AG20443 (cell line): ENCODE data around the gene TENT4A.
A peak's percentile ranks its signal among the peaks of the same experiment; 100 is the strongest.
"Not testable (repeated sequence)": the region's sequence is repeated elsewhere in the genome, so short reads cannot be mapped to it uniquely, and the experiment has no call there.

Experiments
- DNase-seq: peaks from one replicate; pipeline ENCODE4 v3.0.0; 2012; ENCODE audit warnings: low spot score, mixed read lengths

Gene TENT4A

GRCh38 chr5:6713274-6714225 is at the start of gene TENT4A:
Gene TENT4A, plus strand, starts transcription at chr5:6713432. Its CDS starts 552 bp downstream, at chr5:6713984.
- peak; percentile 99 for DNase-seq

- no peak for DNase-seq
These were observed 46.5 kb upstream of the TENT4A start for GRCh38 chr5:6666762-6667161.

GRCh38 chr5:6667648-6668047 is 45.6 kb upstream of the TENT4A start:
- no peak for DNase-seq

- DNase-seq: not testable (repeated sequence)
These were observed 44.5 kb upstream of the TENT4A start for GRCh38 chr5:6668717-6669116.

- DNase-seq: no peak
These were observed 40.2 kb upstream of the TENT4A start for GRCh38 chr5:6673031-6673430.

- no peak for DNase-seq
These were observed 39.3 kb upstream of the TENT4A start for GRCh38 chr5:6673963-6674362.

GRCh38 chr5:6674421-6674820 is 38.8 kb upstream of the TENT4A start:
- DNase-seq: no peak

GRCh38 chr5:6674886-6675285 is 38.3 kb upstream of the TENT4A start:
- no peak for DNase-seq

- DNase-seq: no peak
These were observed 37.3 kb upstream of the TENT4A start for GRCh38 chr5:6675784-6676491.

GRCh38 chr5:6676702-6677101 is 36.5 kb upstream of the TENT4A start:
- DNase-seq: no peak

- no peak for DNase-seq
These were observed 34.8 kb upstream of the TENT4A start for GRCh38 chr5:6678385-6678784.

GRCh38 chr5:6680922-6681321 is 32.3 kb upstream of the TENT4A start:
- DNase-seq: no peak

GRCh38 chr5:6681682-6682081 is 31.6 kb upstream of the TENT4A start:
- no peak for DNase-seq

GRCh38 chr5:6682239-6682638 is 31.0 kb upstream of the TENT4A start:
- no peak for DNase-seq

GRCh38 chr5:6683241-6683640 is 30.0 kb upstream of the TENT4A start:
- no peak for DNase-seq

GRCh38 chr5:6684075-6684474 is 29.2 kb upstream of the TENT4A start:
- no peak for DNase-seq

- no peak for DNase-seq
These were observed 26.7 kb upstream of the TENT4A start for GRCh38 chr5:6686501-6686900.

GRCh38 chr5:6686915-6687409 is 26.3 kb upstream of the TENT4A start:
- DNase-seq: peak; percentile 69

GRCh38 chr5:6687505-6687904 is 25.7 kb upstream of the TENT4A start:
- DNase-seq: no peak

- DNase-seq: no peak
These were observed 20.3 kb upstream of the TENT4A start for GRCh38 chr5:6692906-6693305.

- DNase-seq: no peak
These were observed 14.5 kb upstream of the TENT4A start for GRCh38 chr5:6698696-6699095.

GRCh38 chr5:6699357-6699756 is 13.9 kb upstream of the TENT4A start:
- no peak for DNase-seq

GRCh38 chr5:6700074-6700684 is 13.1 kb upstream of the TENT4A start:
- no peak for DNase-seq
